GM21825 (cell line): ENCODE data around the gene SLC6A13.

Experiments
- ATAC-seq: cut with Tn5 transposase; IDR thresholded peaks from one replicate; pipeline ENCODE4 v1.9.1; 2021; ENCODE audit warnings: mild to moderate bottlenecking, moderate library complexity; ENCODE audit not compliant: unreplicated experiment

SLC6A13 gene

GRCh38 chr12:234891-235415 is 27.7 kb downstream of the SLC6A13 start:
- no peak for ATAC-seq

GRCh38 chr12:234019-234418 is 28.6 kb downstream of the SLC6A13 start:
- ATAC-seq: no peak

GRCh38 chr12:233615-233968 is 29.0 kb downstream of the SLC6A13 start:
- no peak for ATAC-seq

GRCh38 chr12:232731-233614 is 29.7 kb downstream of the SLC6A13 start:
- no peak for ATAC-seq

GRCh38 chr12:230925-231671 is 31.5 kb downstream of the SLC6A13 start:
- no peak for ATAC-seq

- ATAC-seq: no peak
Observed at GRCh38 chr12:229441-230191, 33.0 kb downstream of the SLC6A13 start.

- no peak for ATAC-seq
Observed at GRCh38 chr12:228846-229200, 33.8 kb downstream of the SLC6A13 start.

GRCh38 chr12:227923-228845 is 34.5 kb downstream of the SLC6A13 start:
- no peak for ATAC-seq

- no peak for ATAC-seq
Observed at GRCh38 chr12:227286-227915, 35.2 kb downstream of the SLC6A13 start.

GRCh38 chr12:226401-226800 is 36.2 kb downstream of the SLC6A13 start:
- no peak for ATAC-seq

- no peak for ATAC-seq
Observed at GRCh38 chr12:225012-225411, 37.6 kb downstream of the SLC6A13 start.

- no peak for ATAC-seq
Observed at GRCh38 chr12:224330-224729, 38.3 kb downstream of the SLC6A13 start.

- no peak for ATAC-seq
Observed at GRCh38 chr12:223841-224240, 38.8 kb downstream of the SLC6A13 start.

- no peak for ATAC-seq
Observed at GRCh38 chr12:221736-222135, 40.9 kb downstream of the SLC6A13 start.

- ATAC-seq: no peak
Observed at GRCh38 chr12:220946-221550, 41.6 kb downstream of the SLC6A13 start.

- no peak for ATAC-seq
Observed at GRCh38 chr12:220491-220890, 42.1 kb downstream of the SLC6A13 start.

GRCh38 chr12:219891-220352 is 42.7 kb downstream of the SLC6A13 start:
- ATAC-seq: peak; percentile 60

GRCh38 chr12:218728-219590 is 43.7 kb downstream of the SLC6A13 start:
- no peak for ATAC-seq
